Heart left ventricle (tissue), 16 donors: ENCODE results near the gene KRABD2.

ENCODE experiments used
- ATAC-seq, 4 donors: fragments of 200-7000 bp; cut with Tn5 transposase; one replicate each; pipeline ENCODE4 v1.9.1; 2020 to 2022; ENCODE audit warnings: moderate library complexity in 4 of 4, mild to moderate bottlenecking in 3 of 4, moderate number of reproducible peaks in 1 of 4
- DNase-seq, 5 donors: peaks; one replicate each; pipeline ENCODE4 v3.0.0-alpha.2; 2020
- H3K27ac ChIP-seq, 12 donors: fragments of 200-600 bp; sonication (generic) in 4 of 12; one replicate each; pipeline versions ENCODE4 v1.5.0 to v1.8.0; 2016 to 2022; ENCODE audit warnings: mild to moderate bottlenecking in 2 of 12
- H3K27me3 ChIP-seq, 9 donors: fragments of 200-600 bp; sonication (generic) in 2 of 9; one replicate each; pipeline versions ENCODE4 v1.5.1 to v1.8.0; 2016 to 2022; ENCODE audit warnings: mild to moderate bottlenecking in 3 of 9
- H3K36me3 ChIP-seq, 9 donors: fragments of 200-600 bp; sonication (generic) in 2 of 9; one replicate each; pipeline versions ENCODE4 v1.5.0 to v1.8.0; 2018 to 2022; ENCODE audit warnings: mild to moderate bottlenecking in 2 of 9
- H3K4me1 ChIP-seq, 12 donors: fragments of 200-600 bp; sonication (generic) in 4 of 12; one replicate each; pipeline versions ENCODE4 v1.5.0 to v1.8.0; 2016 to 2022; ENCODE audit warnings: mild to moderate bottlenecking in 3 of 12
- H3K4me3 ChIP-seq, 12 donors: fragments of 200-600 bp; sonication (generic) in 4 of 12; one replicate each; pipeline versions ENCODE4 v1.5.0 to v1.8.0; 2017 to 2022; ENCODE audit warnings: mild to moderate bottlenecking in 9 of 12, moderate library complexity in 4 of 12
- H3K9me3 ChIP-seq, 12 donors: fragments of 200-600 bp; sonication (generic) in 4 of 12; one replicate each; pipeline versions ENCODE4 v1.5.0 to v1.8.0; 2016 to 2022; ENCODE audit warnings: mild to moderate bottlenecking in 1 of 12
- POLR2A ChIP-seq, 2 donors: fragments of 450-650 bp; IDR thresholded peaks; one replicate each; pipeline ENCODE4 v1.6.1; 2017; ENCODE audit warnings: antibody characterized with exemption in 2 of 2, mild to moderate bottlenecking in 2 of 2, moderate library complexity in 2 of 2
- WGBS, 4 donors: extraction: QIAGEN DNeasy Blood & Tissue Kit in 2 of 4; methylation state at CpG; one replicate each; pipeline versions ENCODE4 v1.1.5 to v1.1.7; 2013 to 2018; 5-methylcytosine and 5-hydroxymethylcytosine counted together
- intact Hi-C, 10 donors: fragments of 100-400 bp; cut with DNase I; formaldehyde crosslinking; loops; one replicate each; pipeline versions ENCODE4 v1.11.1 to v1.14.2; 2022
- TF ChIP-seq, protein P1 (sequence below), 12 donors: fragments of 200-600 bp; sonication (generic) in 4 of 12; IDR thresholded peaks; one replicate each; pipeline versions ENCODE4 v1.5.0 to v1.8.0; 2018 to 2022; ENCODE audit warnings: antibody characterized with exemption in 12 of 12, mild to moderate bottlenecking in 5 of 12
- donor health status: ischemic (EF 13 %, LVEDD 7.1; RV severe dilation, severe dysfunction).
- donor health status: healthy with polysubstance abuse.
- donor health status: DM: no; HTN: yes; CAD: no.
- donor health status: DM: no; HTN: no; CAD: no.
- donor health status: ischemic (EF 25% LVEDD 6.9; RV normal size, moderate dysfunction).
- donor health status: ischemic (EF 25% LVEDD 5.7; RV mildly dilated, moderate dysfunction).
- donor health status: healthy.
- donor health status: DM: yes; HTN: yes; CAD: no.
- donor health status: ischemic (EF 35%, LVEDD 5.7; RV mildly dilated, moderate dysfunction).
- donor health status: nonischemic (EF 11% LVEDD 7.7; RV severe dilation, severe dysfunction).
- donor health status: DM: yes; HTN: yes; CAD: no.
- donor health status: PGD.
- donor health status: ischemic (EF 29% LVEDD 5.4; RV normal size, mild dysfunction).
- donor health status: nonischemic (EF 23%, LVEDD 6.1; RV moderate dilation, normal function).

KRABD2 gene

DNA sequence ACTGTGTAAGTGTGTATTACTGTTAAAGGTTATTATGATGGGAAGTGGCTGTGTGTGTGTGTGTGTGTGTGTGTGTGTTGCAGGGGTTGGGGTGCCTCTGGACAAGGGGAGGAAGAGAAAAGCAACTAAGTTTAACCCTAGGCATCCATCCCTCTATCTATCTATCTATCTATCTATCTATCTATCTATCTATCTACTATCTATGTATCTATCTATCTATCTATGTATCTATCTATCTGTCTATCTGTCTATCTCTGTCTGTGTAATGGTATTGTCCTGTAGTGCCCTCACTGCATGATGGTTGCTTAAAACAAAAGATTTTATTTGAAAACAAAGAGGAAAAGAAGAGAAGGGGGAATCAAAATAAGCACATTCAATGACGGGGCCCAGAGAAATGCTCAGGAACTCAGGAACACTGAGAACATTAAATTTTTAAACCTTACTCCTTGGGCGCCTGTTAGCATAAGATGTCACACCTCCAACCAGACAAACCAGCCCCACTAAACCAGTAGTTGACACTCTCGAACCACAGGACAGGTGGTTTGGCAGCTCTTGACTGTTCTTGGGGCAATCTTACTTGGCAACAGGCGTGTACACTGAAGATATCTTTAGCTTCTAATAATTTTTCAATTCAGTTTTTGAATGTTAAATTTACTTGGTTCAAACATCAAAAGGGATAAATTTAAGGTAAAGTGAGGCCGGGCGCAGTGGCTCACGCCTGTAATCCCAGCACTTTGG lies 11.6 kb upstream of the KRABD2 start:
- no peaks in the 10 kb centered on the region for H3K9me3 ChIP-seq
- intact Hi-C loops = loop anchor here in 1 of 10 donors (10.0 kb wide), 1 partner anchor 47 kb away; the partner anchor contains the start of gene NDEL1
- H3K27ac ChIP-seq = no peak overlapping the region
- peaks cover 0 to 3% (median 0%) of the 10 kb centered on the region in 9 donors for H3K27me3 ChIP-seq
- no peak overlapping the region for H3K4me3 ChIP-seq
- TF ChIP-seq, protein P1, sequence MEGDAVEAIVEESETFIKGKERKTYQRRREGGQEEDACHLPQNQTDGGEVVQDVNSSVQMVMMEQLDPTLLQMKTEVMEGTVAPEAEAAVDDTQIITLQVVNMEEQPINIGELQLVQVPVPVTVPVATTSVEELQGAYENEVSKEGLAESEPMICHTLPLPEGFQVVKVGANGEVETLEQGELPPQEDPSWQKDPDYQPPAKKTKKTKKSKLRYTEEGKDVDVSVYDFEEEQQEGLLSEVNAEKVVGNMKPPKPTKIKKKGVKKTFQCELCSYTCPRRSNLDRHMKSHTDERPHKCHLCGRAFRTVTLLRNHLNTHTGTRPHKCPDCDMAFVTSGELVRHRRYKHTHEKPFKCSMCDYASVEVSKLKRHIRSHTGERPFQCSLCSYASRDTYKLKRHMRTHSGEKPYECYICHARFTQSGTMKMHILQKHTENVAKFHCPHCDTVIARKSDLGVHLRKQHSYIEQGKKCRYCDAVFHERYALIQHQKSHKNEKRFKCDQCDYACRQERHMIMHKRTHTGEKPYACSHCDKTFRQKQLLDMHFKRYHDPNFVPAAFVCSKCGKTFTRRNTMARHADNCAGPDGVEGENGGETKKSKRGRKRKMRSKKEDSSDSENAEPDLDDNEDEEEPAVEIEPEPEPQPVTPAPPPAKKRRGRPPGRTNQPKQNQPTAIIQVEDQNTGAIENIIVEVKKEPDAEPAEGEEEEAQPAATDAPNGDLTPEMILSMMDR (IDR thresholded peaks at IDR 0.05) = no peak
- no peak for TF ChIP-seq POLR2A (IDR thresholded peaks at IDR 0.05)
- peaks cover 0 to 15% (median 4%) of the 10 kb centered on the region in 12 donors for H3K4me1 ChIP-seq
- DNase-seq = no peak
- H3K36me3 ChIP-seq = no peaks in the 10 kb centered on the region
- no peak for ATAC-seq
- 88 to 93% (median 92%) methylated on average over 7 of the region's 7 CpGs for WGBS, 4 donors

DNA sequence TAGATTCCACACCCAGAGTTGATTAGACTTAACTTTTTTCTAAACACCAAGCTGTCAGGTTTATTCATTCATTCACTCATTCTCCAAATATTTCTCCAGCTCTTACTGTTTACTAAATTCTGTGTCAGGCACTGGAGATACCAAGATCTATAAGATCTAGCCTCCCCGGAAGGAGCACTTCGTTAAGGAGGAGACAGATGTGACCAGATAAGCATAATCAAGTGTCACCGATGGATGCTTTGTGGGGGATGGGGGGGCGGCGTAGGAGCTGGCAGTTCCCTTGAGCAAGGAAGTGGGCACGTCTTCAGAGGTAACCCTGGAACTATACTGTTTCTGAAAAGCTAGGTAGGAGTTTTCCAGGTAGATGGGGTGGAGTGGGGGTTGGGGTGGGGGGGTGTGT lies 10.3 kb upstream of the KRABD2 start:
- Histone ChIP-seq H3K36me3 (peaks cover 0 to 2% (median 1%) of the 10 kb centered on the region in 9 donors), H3K9me3 (no peaks in the 10 kb centered on the region), H3K4me3 (no peak overlapping the region), H3K27ac (no peak overlapping the region), H3K4me1 (peaks cover 0 to 20% (median 10%) of the 10 kb centered on the region in 12 donors), H3K27me3 (no peaks in the 10 kb centered on the region)
- DNase-seq (no peak), ATAC-seq (no peak)
- intact Hi-C loops = loop anchor here in 1 of 10 donors (10.0 kb wide), 1 partner anchor 48 kb away; the partner anchor contains the start of gene NDEL1
- WGBS, 4 donors = 64 to 67% (median 65%) methylated on average over 6 of the region's 6 CpGs
- no peak for TF ChIP-seq POLR2A (IDR thresholded peaks at IDR 0.05)
- TF ChIP-seq, protein P1 (IDR thresholded peaks at IDR 0.05) = no peak

DNA sequence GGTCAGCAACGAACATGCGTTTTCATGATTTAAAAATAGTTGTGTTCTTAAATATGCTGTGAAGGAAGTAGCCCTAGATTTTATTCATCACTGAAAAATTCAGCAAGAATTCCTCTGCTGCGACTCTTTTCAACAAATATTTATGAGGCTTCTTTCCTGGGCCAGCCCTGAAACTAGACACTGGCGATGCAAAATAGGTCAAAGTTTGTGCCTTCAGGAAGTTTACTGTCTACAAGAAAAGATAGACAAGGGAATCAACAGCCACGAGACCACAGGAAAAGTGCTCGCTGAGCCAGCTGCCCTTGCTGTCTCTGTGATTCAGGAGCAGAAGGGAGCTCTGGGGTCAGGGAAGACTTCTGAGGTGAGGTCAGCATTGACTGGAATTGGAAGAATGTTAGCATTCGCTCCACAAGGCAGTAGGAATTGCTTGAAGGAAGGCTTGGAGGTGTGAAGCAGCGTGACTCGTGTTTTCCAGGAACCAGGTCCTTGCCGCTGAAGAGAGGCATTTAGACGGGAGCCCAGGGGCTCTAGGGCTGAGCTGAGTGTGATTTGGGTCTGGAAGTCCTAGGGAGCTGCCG lies 8.4 kb upstream of the KRABD2 start:
- DNase-seq = no peak
- intact Hi-C loops = loop anchor here in 2 of 10 donors (5.0 to 10.0 kb wide), 2 partner anchors 50 to 73 kb away; partner anchors contain the start of genes ARHGEF15 (in 1 of the 2) and NDEL1 (in 1 of the 2)
- H3K4me1 ChIP-seq = peaks cover 0 to 39% (median 28%) of the 10 kb centered on the region in 12 donors
- peaks cover 0 to 22% (median 21%) of the 10 kb centered on the region in 9 donors for H3K36me3 ChIP-seq
- no peaks in the 10 kb centered on the region for H3K9me3 ChIP-seq
- WGBS, 4 donors = 62 to 70% (median 68%) methylated on average over 12 of the region's 12 CpGs
- no peaks in the 10 kb centered on the region for H3K27me3 ChIP-seq
- H3K27ac ChIP-seq = no peak overlapping the region
- TF ChIP-seq, protein P1 (IDR thresholded peaks at IDR 0.05) = no peak
- no peak for TF ChIP-seq POLR2A (IDR thresholded peaks at IDR 0.05)
- ATAC-seq = no peak
- H3K4me3 ChIP-seq = no peak overlapping the region
